HG03064 (cell line): ENCODE data around the gene CACNG6.

Experiments used
- ATAC-seq: cut with Tn5 transposase; IDR thresholded peaks from one replicate; pipeline ENCODE4 v1.9.1; 2021; ENCODE audit warnings: low read depth; ENCODE audit not compliant: unreplicated experiment

CACNG6 gene

GRCh38 chr19:54040003-54040402 lies 48.6 kb downstream of the CACNG6 start:
- no peak for ATAC-seq

GRCh38 chr19:54041969-54042606 lies 50.7 kb downstream of the CACNG6 start:
- ATAC-seq = no peak

- no peak for ATAC-seq
Observed at GRCh38 chr19:54042989-54043388, 51.6 kb downstream of the CACNG6 start.

- ATAC-seq = no peak
Observed at GRCh38 chr19:54045771-54046170, 54.3 kb downstream of the CACNG6 start.

GRCh38 chr19:54047616-54048015 lies 56.2 kb downstream of the CACNG6 start:
- no peak for ATAC-seq
